K562 (cell line): ENCODE data around the gene EEFSEC. TPM values are rescaled to one million over a fixed set of nuclear protein-coding genes. Genes with fewer than 3 reads are reported as not detected.

Source experiments
- BRF1 ChIP-seq: IDR thresholded peaks from 3 replicates; pipeline ENCODE4 v1.6.1; 2011; ENCODE audit warnings: borderline replicate concordance, mild to moderate bottlenecking; ENCODE audit not compliant: insufficient read length; ENCODE audit errors: extremely low read depth
- CBFB ChIP-seq: sonication (generic); formaldehyde crosslinking; IDR thresholded peaks from 2 replicates; pipeline ENCODE4 v1.4.0; 2020; ENCODE audit warnings: mild to moderate bottlenecking, missing genetic modification reagents
- KLF10 ChIP-seq: fragments of 250-450 bp; sonication (Bioruptor Pico); IDR thresholded peaks from 2 replicates; pipeline ENCODE4 v1.6.1; 2021; ENCODE audit warnings: matching md5 sums
- SRSF1 ChIP-seq: fragments of 200-400 bp; formaldehyde crosslinking; IDR thresholded peaks from 2 replicates; pipeline ENCODE4 v1.6.1; 2017; ENCODE audit warnings: mild to moderate bottlenecking, low read depth, low read length, moderate library complexity
- ZFP1 ChIP-seq: fragments of 450-650 bp; formaldehyde crosslinking; IDR thresholded peaks from 2 replicates; pipeline ENCODE4 v1.4.0; 2020; ENCODE audit warnings: mild to moderate bottlenecking, mixed read lengths
- ZNF263 ChIP-seq: sonication (generic); formaldehyde crosslinking; IDR thresholded peaks from 2 replicates; pipeline ENCODE4 v1.8.0; 2022; ENCODE audit warnings: mild to moderate bottlenecking, missing genetic modification reagents, borderline replicate concordance
- ZNF445 ChIP-seq: fragments of 250-450 bp; sonication (Bioruptor Pico); IDR thresholded peaks from 2 replicates; pipeline ENCODE4 v1.4.0; 2020; ENCODE audit warnings: low read depth, mild to moderate bottlenecking, moderate library complexity
- ZNF830 ChIP-seq: fragments of 250-450 bp; sonication (Bioruptor Pico); IDR thresholded peaks from 2 replicates; pipeline ENCODE4 v1.5.0; 2021; ENCODE audit warnings: mild to moderate bottlenecking
- polyA plus RNA-seq, 8 experiments: library from polyadenylated mRNA; depleted of rRNA in 4 of 8; stranded (reverse) in 5 of 8; unstranded in 3 of 8; fragments of >200 nt; fragmentation: Nextera tagmentation in 2 of 8; fragmentation: Illumina TruSeq in 1 of 8; extraction: Ambion mirVana in 2 of 8; extraction: Trizol in 1 of 8; gene quantifications; 2 replicates each; pipeline versions ENCODE4 v1.2.1 to v1.2.3, GENCODE V29; 2011 to 2014; ENCODE audit warnings: inconsistent platforms in 1 of 8, missing spikeins in 1 of 8
- total RNA-seq, 7 experiments: library from RNA; depleted of rRNA in 6 of 7; stranded (reverse); fragments of >200 nt in 6 of 7; fragmentation: Illumina TruSeq in 2 of 7; extraction: Trizol in 2 of 7; gene quantifications; 2 replicates each; pipeline versions ENCODE4 v1.2.1 to v1.2.3, GENCODE V29; 2011 to 2021; ENCODE audit warnings: low replicate concordance in 1 of 7
- TF ChIP-seq, protein P1 (sequence below): fragments of 250-450 bp; sonication (Bioruptor Pico); IDR thresholded peaks from 2 replicates; pipeline ENCODE4 v1.4.0; 2020; ENCODE audit warnings: mild to moderate bottlenecking, moderate library complexity
- TF ChIP-seq, protein P2 (sequence below): fragments of 250-450 bp; sonication (Bioruptor Pico); IDR thresholded peaks from 2 replicates; pipeline ENCODE4 v1.9.0; 2021; ENCODE audit warnings: mild to moderate bottlenecking, inconsistent platforms
- TF ChIP-seq, protein P3 (sequence below): sonication (generic); formaldehyde crosslinking; IDR thresholded peaks from 2 replicates; pipeline ENCODE4 v1.8.0; 2023; ENCODE audit warnings: missing genetic modification reagents, mild to moderate bottlenecking, borderline replicate concordance

EEFSEC gene
- total and polyA plus RNA-seq, 9 of the 15 experiments (the other 6 are each of a cell fraction or from before 2014, with no cell fraction given): 0.35 to 11.8 (median 7.7) TPM

DNA sequence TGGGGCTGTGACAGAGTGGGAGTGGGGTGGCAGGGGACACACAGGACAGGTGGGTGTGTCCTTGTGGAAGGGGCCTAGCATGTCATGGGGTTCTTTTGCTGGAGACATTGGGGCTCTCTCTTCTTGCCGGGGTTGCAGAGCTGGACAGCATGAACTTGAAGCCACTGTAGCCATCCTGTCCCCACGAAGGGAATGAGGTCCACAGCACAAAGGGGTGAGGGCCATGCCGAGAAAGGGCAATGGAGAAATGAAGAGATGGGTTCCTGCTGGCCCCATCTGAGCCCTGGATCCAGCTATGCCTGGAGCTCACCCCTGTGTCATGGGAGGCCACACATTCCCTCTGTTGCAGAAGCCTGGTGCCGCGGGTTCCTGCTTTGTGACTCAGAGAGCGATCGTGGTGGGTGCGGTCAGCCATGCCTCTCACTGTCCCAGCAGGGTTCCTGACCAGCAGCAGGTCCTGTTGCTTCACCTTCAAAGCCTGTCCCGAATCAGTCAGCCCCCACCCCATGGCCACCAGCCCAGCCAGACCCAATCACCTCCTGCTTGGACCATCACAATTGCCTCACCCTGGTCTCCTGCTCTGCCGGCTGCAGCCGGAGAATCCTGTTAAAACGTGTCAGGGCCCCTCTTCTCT lies 263.4 kb downstream of the EEFSEC start (continued):
- TF ChIP-seq, protein P1, sequence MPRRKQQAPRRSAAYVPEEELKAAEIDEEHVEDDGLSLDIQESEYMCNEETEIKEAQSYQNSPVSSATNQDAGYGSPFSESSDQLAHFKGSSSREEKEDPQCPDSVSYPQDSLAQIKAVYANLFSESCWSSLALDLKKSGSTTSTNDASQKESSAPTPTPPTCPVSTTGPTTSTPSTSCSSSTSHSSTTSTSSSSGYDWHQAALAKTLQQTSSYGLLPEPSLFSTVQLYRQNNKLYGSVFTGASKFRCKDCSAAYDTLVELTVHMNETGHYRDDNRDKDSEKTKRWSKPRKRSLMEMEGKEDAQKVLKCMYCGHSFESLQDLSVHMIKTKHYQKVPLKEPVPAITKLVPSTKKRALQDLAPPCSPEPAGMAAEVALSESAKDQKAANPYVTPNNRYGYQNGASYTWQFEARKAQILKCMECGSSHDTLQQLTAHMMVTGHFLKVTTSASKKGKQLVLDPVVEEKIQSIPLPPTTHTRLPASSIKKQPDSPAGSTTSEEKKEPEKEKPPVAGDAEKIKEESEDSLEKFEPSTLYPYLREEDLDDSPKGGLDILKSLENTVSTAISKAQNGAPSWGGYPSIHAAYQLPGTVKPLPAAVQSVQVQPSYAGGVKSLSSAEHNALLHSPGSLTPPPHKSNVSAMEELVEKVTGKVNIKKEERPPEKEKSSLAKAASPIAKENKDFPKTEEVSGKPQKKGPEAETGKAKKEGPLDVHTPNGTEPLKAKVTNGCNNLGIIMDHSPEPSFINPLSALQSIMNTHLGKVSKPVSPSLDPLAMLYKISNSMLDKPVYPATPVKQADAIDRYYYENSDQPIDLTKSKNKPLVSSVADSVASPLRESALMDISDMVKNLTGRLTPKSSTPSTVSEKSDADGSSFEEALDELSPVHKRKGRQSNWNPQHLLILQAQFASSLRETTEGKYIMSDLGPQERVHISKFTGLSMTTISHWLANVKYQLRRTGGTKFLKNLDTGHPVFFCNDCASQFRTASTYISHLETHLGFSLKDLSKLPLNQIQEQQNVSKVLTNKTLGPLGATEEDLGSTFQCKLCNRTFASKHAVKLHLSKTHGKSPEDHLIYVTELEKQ: no peak
- TF ChIP-seq SRSF1 (no peak), ZNF263 (CRISPR knock-in tag) (no peak), ZNF830 (CRISPR knock-in tag) (no peak), KLF10 (CRISPR knock-in tag) (no peak), CBFB (CRISPR knock-in tag) (0 out of 2 replicates have a peak, but pooled peaks have one; percentile 67), BRF1 (no peak), ZFP1 (no peak), ZNF445 (CRISPR knock-in tag) (no peak)
- TF ChIP-seq, protein P2, sequence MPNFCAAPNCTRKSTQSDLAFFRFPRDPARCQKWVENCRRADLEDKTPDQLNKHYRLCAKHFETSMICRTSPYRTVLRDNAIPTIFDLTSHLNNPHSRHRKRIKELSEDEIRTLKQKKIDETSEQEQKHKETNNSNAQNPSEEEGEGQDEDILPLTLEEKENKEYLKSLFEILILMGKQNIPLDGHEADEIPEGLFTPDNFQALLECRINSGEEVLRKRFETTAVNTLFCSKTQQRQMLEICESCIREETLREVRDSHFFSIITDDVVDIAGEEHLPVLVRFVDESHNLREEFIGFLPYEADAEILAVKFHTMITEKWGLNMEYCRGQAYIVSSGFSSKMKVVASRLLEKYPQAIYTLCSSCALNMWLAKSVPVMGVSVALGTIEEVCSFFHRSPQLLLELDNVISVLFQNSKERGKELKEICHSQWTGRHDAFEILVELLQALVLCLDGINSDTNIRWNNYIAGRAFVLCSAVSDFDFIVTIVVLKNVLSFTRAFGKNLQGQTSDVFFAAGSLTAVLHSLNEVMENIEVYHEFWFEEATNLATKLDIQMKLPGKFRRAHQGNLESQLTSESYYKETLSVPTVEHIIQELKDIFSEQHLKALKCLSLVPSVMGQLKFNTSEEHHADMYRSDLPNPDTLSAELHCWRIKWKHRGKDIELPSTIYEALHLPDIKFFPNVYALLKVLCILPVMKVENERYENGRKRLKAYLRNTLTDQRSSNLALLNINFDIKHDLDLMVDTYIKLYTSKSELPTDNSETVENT (CRISPR knock-in tag): no peak
- TF ChIP-seq, protein P3, sequence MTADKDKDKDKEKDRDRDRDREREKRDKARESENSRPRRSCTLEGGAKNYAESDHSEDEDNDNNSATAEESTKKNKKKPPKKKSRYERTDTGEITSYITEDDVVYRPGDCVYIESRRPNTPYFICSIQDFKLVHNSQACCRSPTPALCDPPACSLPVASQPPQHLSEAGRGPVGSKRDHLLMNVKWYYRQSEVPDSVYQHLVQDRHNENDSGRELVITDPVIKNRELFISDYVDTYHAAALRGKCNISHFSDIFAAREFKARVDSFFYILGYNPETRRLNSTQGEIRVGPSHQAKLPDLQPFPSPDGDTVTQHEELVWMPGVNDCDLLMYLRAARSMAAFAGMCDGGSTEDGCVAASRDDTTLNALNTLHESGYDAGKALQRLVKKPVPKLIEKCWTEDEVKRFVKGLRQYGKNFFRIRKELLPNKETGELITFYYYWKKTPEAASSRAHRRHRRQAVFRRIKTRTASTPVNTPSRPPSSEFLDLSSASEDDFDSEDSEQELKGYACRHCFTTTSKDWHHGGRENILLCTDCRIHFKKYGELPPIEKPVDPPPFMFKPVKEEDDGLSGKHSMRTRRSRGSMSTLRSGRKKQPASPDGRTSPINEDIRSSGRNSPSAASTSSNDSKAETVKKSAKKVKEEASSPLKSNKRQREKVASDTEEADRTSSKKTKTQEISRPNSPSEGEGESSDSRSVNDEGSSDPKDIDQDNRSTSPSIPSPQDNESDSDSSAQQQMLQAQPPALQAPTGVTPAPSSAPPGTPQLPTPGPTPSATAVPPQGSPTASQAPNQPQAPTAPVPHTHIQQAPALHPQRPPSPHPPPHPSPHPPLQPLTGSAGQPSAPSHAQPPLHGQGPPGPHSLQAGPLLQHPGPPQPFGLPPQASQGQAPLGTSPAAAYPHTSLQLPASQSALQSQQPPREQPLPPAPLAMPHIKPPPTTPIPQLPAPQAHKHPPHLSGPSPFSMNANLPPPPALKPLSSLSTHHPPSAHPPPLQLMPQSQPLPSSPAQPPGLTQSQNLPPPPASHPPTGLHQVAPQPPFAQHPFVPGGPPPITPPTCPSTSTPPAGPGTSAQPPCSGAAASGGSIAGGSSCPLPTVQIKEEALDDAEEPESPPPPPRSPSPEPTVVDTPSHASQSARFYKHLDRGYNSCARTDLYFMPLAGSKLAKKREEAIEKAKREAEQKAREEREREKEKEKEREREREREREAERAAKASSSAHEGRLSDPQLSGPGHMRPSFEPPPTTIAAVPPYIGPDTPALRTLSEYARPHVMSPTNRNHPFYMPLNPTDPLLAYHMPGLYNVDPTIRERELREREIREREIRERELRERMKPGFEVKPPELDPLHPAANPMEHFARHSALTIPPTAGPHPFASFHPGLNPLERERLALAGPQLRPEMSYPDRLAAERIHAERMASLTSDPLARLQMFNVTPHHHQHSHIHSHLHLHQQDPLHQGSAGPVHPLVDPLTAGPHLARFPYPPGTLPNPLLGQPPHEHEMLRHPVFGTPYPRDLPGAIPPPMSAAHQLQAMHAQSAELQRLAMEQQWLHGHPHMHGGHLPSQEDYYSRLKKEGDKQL (CRISPR knock-in tag): no peak
